Measurements from ENCODE around the gene ELP1.
A peak's percentile ranks its signal among the peaks of the same experiment; 100 is the strongest.
"Not testable (repeated sequence)": the region's sequence is repeated elsewhere in the genome, so short reads cannot be mapped to it uniquely, and the experiment has no call there.

The ELP1 gene

GRCh38 chr9:108933231-108933717 is 650 bp downstream of the ELP1 start:
- no peak for DNase-seq (ENCODE audit: low spot score)

- no peak for DNase-seq (ENCODE audit: low spot score)
Measured at GRCh38 chr9:108928386-108928785, 5.5 kb downstream of the ELP1 start.

GRCh38 chr9:108924466-108924865 is 9.5 kb downstream of the ELP1 start:
- no peak for DNase-seq (ENCODE audit: low spot score)

- no peak for DNase-seq (ENCODE audit: low spot score)
Measured at GRCh38 chr9:108921200-108921599, 12.7 kb downstream of the ELP1 start.

- not testable (repeated sequence) for DNase-seq (ENCODE audit: low spot score)
Measured at GRCh38 chr9:108920401-108920800, 13.5 kb downstream of the ELP1 start.

GRCh38 chr9:108919517-108919916 is 14.4 kb downstream of the ELP1 start:
- DNase-seq (ENCODE audit: low spot score) = no peak

GRCh38 chr9:108913391-108913790 is 20.5 kb downstream of the ELP1 start:
- DNase-seq (ENCODE audit: low spot score) = no peak

GRCh38 chr9:108911820-108912219 is 22.1 kb downstream of the ELP1 start:
- DNase-seq (ENCODE audit: low spot score) = no peak

- no peak for DNase-seq (ENCODE audit: low spot score)
Measured at GRCh38 chr9:108910914-108911313, 23.0 kb downstream of the ELP1 start.

GRCh38 chr9:108910402-108910801 is 23.5 kb downstream of the ELP1 start:
- no peak for DNase-seq (ENCODE audit: low spot score)

GRCh38 chr9:108905494-108905893 is 28.4 kb downstream of the ELP1 start:
- DNase-seq (ENCODE audit: low spot score) = no peak

GRCh38 chr9:108904161-108904560 is 29.8 kb downstream of the ELP1 start:
- no peak for DNase-seq (ENCODE audit: low spot score)

GRCh38 chr9:108903420-108904103 is 30.4 kb downstream of the ELP1 start:
- no peak for DNase-seq (ENCODE audit: low spot score)

- no peak for DNase-seq (ENCODE audit: low spot score)
Measured at GRCh38 chr9:108900176-108900575, 33.7 kb downstream of the ELP1 start.

- DNase-seq (ENCODE audit: low spot score) = not testable (repeated sequence)
Measured at GRCh38 chr9:108899023-108899695, 34.8 kb downstream of the ELP1 start.

GRCh38 chr9:108897324-108898096 is 36.4 kb downstream of the ELP1 start:
- DNase-seq (ENCODE audit: low spot score) = no peak

- DNase-seq (ENCODE audit: low spot score) = no peak
Measured at GRCh38 chr9:108894225-108894997, 39.5 kb downstream of the ELP1 start.

GRCh38 chr9:108889649-108890067 is 44.3 kb downstream of the ELP1 start:
- DNase-seq (ENCODE audit: low spot score) = peak; percentile 16

GRCh38 chr9:108886594-108887271 is 47.2 kb downstream of the ELP1 start:
- DNase-seq (ENCODE audit: low spot score) = not testable (repeated sequence)

- DNase-seq (ENCODE audit: low spot score) = peak; percentile 30
Measured at GRCh38 chr9:108885643-108886348, 48.1 kb downstream of the ELP1 start.

- DNase-seq (ENCODE audit: low spot score) = no peak
Measured at GRCh38 chr9:108884701-108885100, 49.2 kb downstream of the ELP1 start.
